ENCODE measurements around the gene DHRS7B.

DNA sequence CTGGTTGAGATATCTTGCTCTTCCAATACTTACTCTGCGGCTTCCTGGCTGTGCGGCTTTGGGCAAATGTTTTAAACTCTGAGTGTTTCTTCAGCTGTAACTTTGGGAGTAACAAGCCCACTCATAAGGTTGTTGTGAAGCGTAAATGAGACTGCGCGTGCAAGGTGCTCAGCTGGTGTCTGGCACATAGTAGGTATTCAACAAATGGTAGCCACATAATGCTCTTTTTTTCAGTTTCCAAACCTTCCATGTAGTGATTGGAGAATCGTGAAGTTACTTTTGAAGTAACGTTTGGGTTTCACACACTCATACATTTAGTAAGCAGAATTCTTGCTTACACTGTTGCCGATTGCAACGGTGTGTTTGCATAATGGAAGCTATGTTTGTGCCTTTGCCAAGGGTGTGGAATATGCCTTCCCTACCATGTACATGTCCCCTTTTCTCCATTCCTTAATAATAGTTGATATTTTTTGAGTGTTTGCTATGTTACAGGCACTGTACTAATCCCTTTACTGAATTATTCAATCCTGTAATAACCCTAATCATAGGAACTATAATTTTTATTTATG, 829 bp downstream of the DHRS7B start:
- TF ChIP-seq, protein P1, sequence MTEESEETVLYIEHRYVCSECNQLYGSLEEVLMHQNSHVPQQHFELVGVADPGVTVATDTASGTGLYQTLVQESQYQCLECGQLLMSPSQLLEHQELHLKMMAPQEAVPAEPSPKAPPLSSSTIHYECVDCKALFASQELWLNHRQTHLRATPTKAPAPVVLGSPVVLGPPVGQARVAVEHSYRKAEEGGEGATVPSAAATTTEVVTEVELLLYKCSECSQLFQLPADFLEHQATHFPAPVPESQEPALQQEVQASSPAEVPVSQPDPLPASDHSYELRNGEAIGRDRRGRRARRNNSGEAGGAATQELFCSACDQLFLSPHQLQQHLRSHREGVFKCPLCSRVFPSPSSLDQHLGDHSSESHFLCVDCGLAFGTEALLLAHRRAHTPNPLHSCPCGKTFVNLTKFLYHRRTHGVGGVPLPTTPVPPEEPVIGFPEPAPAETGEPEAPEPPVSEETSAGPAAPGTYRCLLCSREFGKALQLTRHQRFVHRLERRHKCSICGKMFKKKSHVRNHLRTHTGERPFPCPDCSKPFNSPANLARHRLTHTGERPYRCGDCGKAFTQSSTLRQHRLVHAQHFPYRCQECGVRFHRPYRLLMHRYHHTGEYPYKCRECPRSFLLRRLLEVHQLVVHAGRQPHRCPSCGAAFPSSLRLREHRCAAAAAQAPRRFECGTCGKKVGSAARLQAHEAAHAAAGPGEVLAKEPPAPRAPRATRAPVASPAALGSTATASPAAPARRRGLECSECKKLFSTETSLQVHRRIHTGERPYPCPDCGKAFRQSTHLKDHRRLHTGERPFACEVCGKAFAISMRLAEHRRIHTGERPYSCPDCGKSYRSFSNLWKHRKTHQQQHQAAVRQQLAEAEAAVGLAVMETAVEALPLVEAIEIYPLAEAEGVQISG (CRISPR knock-in tag; IDR thresholded peaks at IDR 0.05): no peak
- no peak for TF ChIP-seq ZBTB20 (CRISPR knock-in tag; IDR thresholded peaks at IDR 0.05; ENCODE audit: borderline replicate concordance, low read depth)
